KMS-11 (cell line): ENCODE results near the gene DNAJC28.
"Not testable (repeated sequence)": the region's sequence is repeated elsewhere in the genome, so short reads cannot be mapped to it uniquely, and the experiment has no call there.

Experiments used
- H2AFZ ChIP-seq: fragments of 200-600 bp; sonication (generic); 2 replicates; pipeline ENCODE4 v1.6.1; 2016; ENCODE audit warnings: antibody characterized with exemption, mixed run types, low read depth
- H3K27ac ChIP-seq: fragments of 200-600 bp; sonication (generic); 2 replicates; pipeline ENCODE4 v1.6.1; 2016; ENCODE audit warnings: mild to moderate bottlenecking, mixed run types
- H3K27me3 ChIP-seq: fragments of 200-600 bp; sonication (generic); 2 replicates; pipeline ENCODE4 v1.6.1; 2017; ENCODE audit warnings: mild to moderate bottlenecking, low read depth, mixed run types, moderate library complexity; ENCODE audit not compliant: insufficient read depth
- H3K36me3 ChIP-seq: fragments of 200-600 bp; sonication (generic); 2 replicates; pipeline ENCODE4 v1.6.1; 2017; ENCODE audit warnings: mild to moderate bottlenecking, mixed run types; ENCODE audit not compliant: insufficient read depth
- H3K4me1 ChIP-seq: fragments of 200-600 bp; sonication (generic); 2 replicates; pipeline ENCODE4 v1.6.1; 2016; ENCODE audit warnings: mild to moderate bottlenecking, low read depth, mixed run types; ENCODE audit not compliant: poor library complexity, severe bottlenecking
- H3K4me2 ChIP-seq: fragments of 200-600 bp; sonication (generic); 2 replicates; pipeline ENCODE4 v1.7.0; 2016; ENCODE audit warnings: mild to moderate bottlenecking, mixed run types
- H3K4me3 ChIP-seq: fragments of 200-600 bp; sonication (generic); IDR thresholded peaks from 2 replicates; pipeline ENCODE4 v1.6.1; 2017; ENCODE audit warnings: low read depth, low read length, mixed read lengths; ENCODE audit not compliant: insufficient read depth
- H3K79me2 ChIP-seq: fragments of 200-600 bp; sonication (generic); 2 replicates; pipeline ENCODE4 v1.6.1; 2016; ENCODE audit warnings: low read depth, mixed run types; ENCODE audit not compliant: insufficient read depth
- H3K9ac ChIP-seq: fragments of 200-600 bp; sonication (generic); 2 replicates; pipeline ENCODE4 v1.6.1; 2016; ENCODE audit warnings: mild to moderate bottlenecking, mixed run types
- H4K20me1 ChIP-seq: fragments of 200-600 bp; sonication (generic); 2 replicates; pipeline ENCODE4 v1.6.1; 2016; ENCODE audit warnings: mild to moderate bottlenecking, mixed run types; ENCODE audit not compliant: insufficient read depth
- TF ChIP-seq, protein P1 (sequence below): fragments of 200-600 bp; sonication (generic); conservative IDR thresholded peaks from 2 replicates; pipeline ENCODE4 v1.6.1; 2017; ENCODE audit warnings: low read depth, mild to moderate bottlenecking, antibody characterized with exemption, low read length, moderate library complexity, mixed read lengths

DNAJC28 gene

DNA sequence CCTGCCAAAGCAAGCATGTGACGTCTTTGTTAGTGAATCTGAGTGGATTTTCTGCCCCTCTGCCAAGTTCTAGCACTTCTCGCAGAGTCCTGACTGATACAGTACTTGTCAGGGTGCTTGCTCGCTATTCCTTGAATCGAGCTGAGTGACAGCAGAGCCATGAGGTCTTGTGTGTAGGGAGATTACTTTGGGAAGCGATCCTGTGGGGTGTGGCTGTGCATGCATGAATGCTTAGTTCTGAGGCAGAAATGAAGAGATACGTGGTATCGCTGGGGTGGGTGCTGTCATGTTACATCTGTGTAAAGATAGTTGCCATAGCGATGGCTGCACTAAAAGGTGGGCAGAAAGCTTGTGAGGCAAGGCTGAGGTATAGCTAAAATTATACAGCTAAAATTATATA, 19.3 kb upstream of the DNAJC28 start:
- Histone ChIP-seq H3K27ac (no peak overlapping the region), H3K36me3 (peaks cover 4% of the 10 kb centered on the region; the same call in 1 of the 2 replicates), H3K4me1 (peaks cover 12% of the 10 kb centered on the region), H3K79me2 (no peaks in the 10 kb centered on the region), H4K20me1 (no peaks in the 10 kb centered on the region), H3K27me3 (no peaks in the 10 kb centered on the region), H3K4me3 (no peak overlapping the region), H3K4me2 (no peak overlapping the region), H3K9ac (no peak overlapping the region), H2AFZ (no peak overlapping the region)
- TF ChIP-seq, protein P1, sequence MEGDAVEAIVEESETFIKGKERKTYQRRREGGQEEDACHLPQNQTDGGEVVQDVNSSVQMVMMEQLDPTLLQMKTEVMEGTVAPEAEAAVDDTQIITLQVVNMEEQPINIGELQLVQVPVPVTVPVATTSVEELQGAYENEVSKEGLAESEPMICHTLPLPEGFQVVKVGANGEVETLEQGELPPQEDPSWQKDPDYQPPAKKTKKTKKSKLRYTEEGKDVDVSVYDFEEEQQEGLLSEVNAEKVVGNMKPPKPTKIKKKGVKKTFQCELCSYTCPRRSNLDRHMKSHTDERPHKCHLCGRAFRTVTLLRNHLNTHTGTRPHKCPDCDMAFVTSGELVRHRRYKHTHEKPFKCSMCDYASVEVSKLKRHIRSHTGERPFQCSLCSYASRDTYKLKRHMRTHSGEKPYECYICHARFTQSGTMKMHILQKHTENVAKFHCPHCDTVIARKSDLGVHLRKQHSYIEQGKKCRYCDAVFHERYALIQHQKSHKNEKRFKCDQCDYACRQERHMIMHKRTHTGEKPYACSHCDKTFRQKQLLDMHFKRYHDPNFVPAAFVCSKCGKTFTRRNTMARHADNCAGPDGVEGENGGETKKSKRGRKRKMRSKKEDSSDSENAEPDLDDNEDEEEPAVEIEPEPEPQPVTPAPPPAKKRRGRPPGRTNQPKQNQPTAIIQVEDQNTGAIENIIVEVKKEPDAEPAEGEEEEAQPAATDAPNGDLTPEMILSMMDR = no peak

DNA sequence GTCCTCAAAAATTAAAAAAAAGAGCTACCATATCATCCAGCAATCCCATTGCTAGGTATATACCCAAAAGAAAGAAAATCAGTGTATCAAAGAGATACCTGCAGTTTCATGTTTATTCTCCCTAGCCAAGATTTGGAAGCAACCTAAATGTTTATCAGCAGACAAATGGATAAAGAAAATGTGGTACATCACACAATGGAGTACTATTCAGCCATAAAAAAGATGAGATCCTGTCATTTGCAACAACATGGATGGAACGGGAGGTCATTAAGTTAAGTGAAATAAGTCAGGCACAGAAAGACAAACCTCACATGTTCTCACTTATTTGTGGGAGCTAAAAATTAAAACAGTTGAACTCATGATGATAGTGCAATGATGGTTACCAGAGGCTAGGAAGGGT, 15.5 kb upstream of the DNAJC28 start:
- H3K27me3 ChIP-seq, H3K4me1 ChIP-seq, H3K79me2 ChIP-seq, H4K20me1 ChIP-seq, H2AFZ ChIP-seq, H3K36me3 ChIP-seq, H3K9ac ChIP-seq, H3K4me3 ChIP-seq, H3K4me2 ChIP-seq, H3K27ac ChIP-seq: not testable (repeated sequence)

DNA sequence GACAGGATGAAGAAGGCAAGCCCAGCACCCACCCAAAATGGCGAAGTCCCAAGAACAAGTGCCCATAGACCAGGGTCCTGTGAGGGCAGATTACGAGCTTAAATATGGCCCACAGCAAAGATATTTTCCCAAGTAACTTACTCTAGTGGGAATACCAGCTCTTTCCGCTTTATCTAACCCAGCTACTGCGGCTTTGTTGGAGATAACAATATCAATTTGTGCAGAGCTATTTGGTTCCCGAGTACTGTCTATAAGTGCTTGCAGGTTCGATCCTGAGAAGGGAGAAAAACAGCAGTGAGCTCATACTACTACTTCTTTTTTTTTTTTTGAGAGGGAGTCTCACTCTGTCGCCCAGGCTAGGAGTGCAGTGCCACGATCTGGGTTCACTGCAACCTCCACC, 14.3 kb upstream of the DNAJC28 start:
- H3K27ac ChIP-seq = no peak overlapping the region
- H3K4me2 ChIP-seq = no peak overlapping the region
- no peak overlapping the region for H3K4me3 ChIP-seq
- H3K27me3 ChIP-seq = no peaks in the 10 kb centered on the region
- H3K36me3 ChIP-seq = no peaks in the 10 kb centered on the region
- no peaks in the 10 kb centered on the region for H3K79me2 ChIP-seq
- H4K20me1 ChIP-seq = no peaks in the 10 kb centered on the region
- no peak overlapping the region for H3K9ac ChIP-seq
- no peaks in the 10 kb centered on the region for H3K4me1 ChIP-seq
- TF ChIP-seq, protein P1 = no peak
- H2AFZ ChIP-seq = no peak overlapping the region

DNA sequence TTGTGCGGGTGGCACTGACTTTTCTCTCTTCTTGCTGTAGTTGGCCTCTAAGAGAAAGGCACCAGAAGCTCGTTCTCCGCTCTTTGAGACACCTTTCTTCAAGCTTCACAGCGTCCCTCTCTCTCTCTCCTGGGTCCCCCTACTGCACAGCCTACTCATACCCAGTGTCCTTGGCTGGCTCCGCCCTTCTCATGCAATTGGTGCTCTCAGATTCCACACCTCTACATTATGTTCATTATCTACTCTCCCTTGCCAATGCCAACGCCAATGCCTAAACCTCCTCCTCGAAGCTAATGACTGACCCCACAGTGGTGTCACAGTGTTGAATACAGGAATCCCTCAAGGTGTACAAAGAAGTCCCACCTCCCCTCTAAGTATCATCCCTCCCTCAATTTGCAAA, 4.8 kb upstream of the DNAJC28 start:
- Histone ChIP-seq H3K9ac (no peak overlapping the region), H3K4me2 (no peak overlapping the region), H3K27me3 (no peaks in the 10 kb centered on the region; the same call in 1 of the 2 replicates), H3K4me1 (peaks cover 10% of the 10 kb centered on the region), H3K36me3 (no peaks in the 10 kb centered on the region), H3K79me2 (no peaks in the 10 kb centered on the region), H4K20me1 (no peaks in the 10 kb centered on the region), H2AFZ (no peak overlapping the region), H3K4me3 (no peak overlapping the region), H3K27ac (no peak overlapping the region)
- TF ChIP-seq, protein P1 = no peak

DNA sequence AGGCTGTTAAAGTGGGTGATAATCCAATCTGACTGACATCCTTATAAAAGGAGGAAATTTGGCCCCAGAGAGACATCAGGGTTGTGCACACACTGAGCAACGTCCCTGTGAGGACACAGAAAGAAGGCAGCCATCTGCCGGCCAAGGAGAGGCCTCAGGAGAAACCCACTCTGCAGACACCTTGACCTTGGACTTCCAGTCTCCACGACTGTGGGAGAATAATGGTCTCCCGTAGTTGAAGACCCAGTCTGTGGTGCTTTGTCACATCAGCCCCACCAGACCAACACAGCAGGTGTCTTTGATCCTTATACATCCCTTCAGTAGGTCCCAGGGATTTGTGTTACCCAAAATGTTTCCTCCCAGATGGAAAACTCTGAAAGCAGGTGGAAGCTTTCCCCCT, 4.2 kb upstream of the DNAJC28 start:
- no peak overlapping the region for H3K4me2 ChIP-seq
- H4K20me1 ChIP-seq = no peaks in the 10 kb centered on the region
- H3K4me3 ChIP-seq = no peak overlapping the region
- no peaks in the 10 kb centered on the region for H3K79me2 ChIP-seq
- no peaks in the 10 kb centered on the region for H3K36me3 ChIP-seq
- H3K9ac ChIP-seq = no peak overlapping the region
- no peaks in the 10 kb centered on the region; the same call in 1 of the 2 replicates for H3K27me3 ChIP-seq
- H3K27ac ChIP-seq = no peak overlapping the region
- TF ChIP-seq, protein P1 = no peak
- H2AFZ ChIP-seq = no peak overlapping the region
- peaks cover 12% of the 10 kb centered on the region for H3K4me1 ChIP-seq
